K562 (cell line): Measurements from ENCODE around the gene DGLUCY. TPM values are rescaled to one million over a fixed set of nuclear protein-coding genes. Genes with fewer than 3 reads are reported as not detected.

Experiments used
- ATAC-seq: fragments of 200-7000 bp; cut with Tn5 transposase; 3 replicates; pipeline ENCODE4 v1.9.1; 2020; ENCODE audit warnings: moderate library complexity
- BruUV-seq: library from RNA; stranded (reverse); fragments of 400-500 nt; replicated peaks from 2 replicates; lab custom pipeline; 2021; lab: Mats Ljungman, UMichigan
- CTCF ChIA-PET: fragments of 300-600 bp; formaldehyde crosslinking; extraction: SDS; loops from one replicate; lab custom pipeline; 2021; ENCODE audit warnings: low intra/inter-chr PET ratio; lab: Yijun Ruan, JAX
- POLR2A ChIA-PET: fragments of 300-600, 350-650 bp; sonication (Branson Sonifier 250); formaldehyde crosslinking; extraction: SDS; loops from one replicate; lab custom pipeline; 2021; ENCODE audit warnings: antibody characterized with exemption, inconsistent platforms; lab: Yijun Ruan, JAX
- DNase-seq, 4 experiments: peaks; one replicate each; pipeline versions ENCODE4 v3.0.0 to v3.0.0-alpha.2; 2011 to 2018; ENCODE audit warnings: low spot score in 3 of 4, mixed read lengths in 3 of 4; ENCODE audit errors: extremely low read depth in 1 of 4
- FAIRE-seq: peaks from 2 replicates; lab custom pipeline; 2011; peaks lifted over from hg19 to GRCh38; lab: Jason Lieb, UNC
- H2AFZ ChIP-seq: 2 replicates; pipeline ENCODE4 v1.6.0; 2011; ENCODE audit warnings: low read depth, low read length, control low read depth, inconsistent platforms
- H3K27ac ChIP-seq: fragments of 200-600 bp; 3 replicates; pipeline ENCODE4 v1.8.0; 2011; ENCODE audit warnings: low read depth, mild to moderate bottlenecking, control low read depth, inconsistent platforms, low read length, moderate library complexity, mixed read lengths; ENCODE audit errors: extremely low read depth
- H3K27me3 ChIP-seq, 2 experiments: fragments of 300-600 bp in 1 of 2; 2 replicates in 1 of 2; 3 replicates in 1 of 2; pipeline versions ENCODE4 v1.6.0 to v1.8.0; 2011; ENCODE audit warnings: inconsistent platforms in 2 of 2, low read length in 2 of 2, mild to moderate bottlenecking in 1 of 2, mixed read lengths in 1 of 2, moderate library complexity in 1 of 2; ENCODE audit not compliant: control insufficient read depth in 2 of 2, insufficient read depth in 2 of 2
- H3K36me3 ChIP-seq: fragments of 300-600 bp; 3 replicates; pipeline ENCODE4 v1.8.0; 2011; ENCODE audit warnings: mild to moderate bottlenecking, low read length, inconsistent platforms; ENCODE audit not compliant: control insufficient read depth, insufficient read depth
- H3K4me1 ChIP-seq, 2 experiments: fragments of 200-600 bp in 1 of 2; replicated peaks in 1 of 2; 2 replicates in 1 of 2; 3 replicates in 1 of 2; pipeline versions ENCODE4 v1.5.1 to v1.8.0; 2011; ENCODE audit warnings: inconsistent platforms in 2 of 2, low read length in 2 of 2, mild to moderate bottlenecking in 1 of 2, mixed read lengths in 1 of 2, moderate library complexity in 1 of 2; ENCODE audit not compliant: control insufficient read depth in 2 of 2, insufficient read depth in 2 of 2
- H3K4me2 ChIP-seq: 2 replicates; pipeline ENCODE4 v1.6.1; 2011; ENCODE audit warnings: low read length, control low read depth, inconsistent platforms, mixed read lengths; ENCODE audit not compliant: insufficient read depth
- H3K4me3 ChIP-seq: fragments of 200-600 bp; sonication (generic), shearing (Covaris generic); 2 replicates; pipeline ENCODE4 v1.5.1; 2016; ENCODE audit warnings: control low read depth, inconsistent platforms
- H3K79me2 ChIP-seq: fragments of 200-600 bp; 3 replicates; pipeline ENCODE4 v1.8.0; 2011; ENCODE audit warnings: low read length, inconsistent platforms; ENCODE audit not compliant: control insufficient read depth, insufficient read depth
- H3K9ac ChIP-seq, 2 experiments: 2 replicates each; pipeline versions ENCODE4 v1.6.0 to v1.6.1; 2011; ENCODE audit warnings: low read depth in 2 of 2, low read length in 2 of 2, control low read depth in 1 of 2, inconsistent platforms in 1 of 2, mild to moderate bottlenecking in 1 of 2, mixed read lengths in 1 of 2; ENCODE audit not compliant: insufficient read depth in 1 of 2
- H3K9me1 ChIP-seq: one replicate; pipeline ENCODE4 v1.6.0; 2011; ENCODE audit warnings: inconsistent platforms, mild to moderate bottlenecking, low read length, moderate library complexity; ENCODE audit not compliant: control insufficient read depth, insufficient read depth
- H3K9me3 ChIP-seq: replicated peaks from 2 replicates; pipeline ENCODE4 v1.5.1; 2011; ENCODE audit warnings: low read depth, low read length, inconsistent platforms; ENCODE audit not compliant: control insufficient read depth, insufficient read depth
- H4K20me1 ChIP-seq: replicated peaks from 2 replicates; pipeline ENCODE4 v1.6.1; 2011; ENCODE audit warnings: low read length, inconsistent platforms, mixed read lengths; ENCODE audit not compliant: control insufficient read depth, insufficient read depth
- ERF ChIP-seq: fragments of 450-650 bp; formaldehyde crosslinking; IDR thresholded peaks from 2 replicates; pipeline ENCODE4 v1.4.0; 2020; ENCODE audit warnings: mild to moderate bottlenecking, mixed read lengths
- HNRNPLL ChIP-seq: fragments of 200-400 bp; formaldehyde crosslinking; IDR thresholded peaks from 2 replicates; pipeline ENCODE4 v1.6.1; 2017; ENCODE audit warnings: low read length, low read depth, mild to moderate bottlenecking; ENCODE audit not compliant: poor library complexity, severe bottlenecking
- HSF4 ChIP-seq: fragments of 250-450 bp; sonication (Bioruptor Pico); IDR thresholded peaks from 2 replicates; pipeline ENCODE4 v2.1.2; 2022; ENCODE audit warnings: mild to moderate bottlenecking, moderate library complexity, borderline replicate concordance
- NFE2 ChIP-seq: IDR thresholded peaks from 2 replicates; pipeline ENCODE4 v1.6.1; 2014; ENCODE audit warnings: antibody characterized with exemption, low read depth
- POLR2G ChIP-seq: fragments of 200-400 bp; formaldehyde crosslinking; IDR thresholded peaks from 2 replicates; pipeline ENCODE4 v1.6.1; 2017; ENCODE audit warnings: low read depth, mild to moderate bottlenecking, antibody characterized with exemption, low read length, moderate library complexity
- WGBS: fragments of 100-300 bp; shearing (Covaris generic); methylation state at CpG from one replicate; pipeline ENCODE4 v1.1.6; 2016; ENCODE audit warnings: low coverage, mixed read lengths; ENCODE audit not compliant: insufficient coverage; ENCODE audit errors: missing lambda C conversion rate; 5-methylcytosine and 5-hydroxymethylcytosine counted together
- in situ Hi-C: fragments of 300-500 bp; cut with MboI; formaldehyde crosslinking; loops from 4 replicates; pipeline ENCODE4 v1.15.0; 2018; ENCODE audit warnings: inconsistent platforms, mixed read lengths
- intact Hi-C: fragments of 100-400 bp; cut with micrococcal nuclease; formaldehyde crosslinking; loops from 2 replicates; pipeline ENCODE4 v1.14.2; 2022
- polyA plus RNA-seq, 8 experiments: library from polyadenylated mRNA; depleted of rRNA in 4 of 8; stranded (reverse) in 5 of 8; unstranded in 3 of 8; fragments of >200 nt; fragmentation: Nextera tagmentation in 2 of 8; fragmentation: Illumina TruSeq in 1 of 8; extraction: Ambion mirVana in 2 of 8; extraction: Trizol in 1 of 8; gene quantifications; 2 replicates each; pipeline versions ENCODE4 v1.2.1 to v1.2.3, GENCODE V29; 2011 to 2014; ENCODE audit warnings: inconsistent platforms in 1 of 8, missing spikeins in 1 of 8
- total RNA-seq, 7 experiments: library from RNA; depleted of rRNA in 6 of 7; stranded (reverse); fragments of >200 nt in 6 of 7; fragmentation: Illumina TruSeq in 2 of 7; extraction: Trizol in 2 of 7; gene quantifications; 2 replicates each; pipeline versions ENCODE4 v1.2.1 to v1.2.3, GENCODE V29; 2011 to 2021; ENCODE audit warnings: low replicate concordance in 1 of 7
- TF ChIP-seq, protein P1 (sequence below): IDR thresholded peaks from 2 replicates; pipeline ENCODE4 v1.6.1; 2011; ENCODE audit not compliant: insufficient read length; ENCODE audit errors: extremely low read depth
- TF ChIP-seq, protein P2 (sequence below): fragments of 250-450 bp; sonication (Bioruptor Pico); IDR thresholded peaks from 2 replicates; pipeline ENCODE4 v1.8.0; 2021; ENCODE audit warnings: moderate library complexity, mild to moderate bottlenecking, inconsistent platforms
- TF ChIP-seq, protein P3 (sequence below), 2 experiments: fragments of 200-800 bp in 1 of 2; sonication (Bioruptor generic) in 1 of 2; sonication (generic) in 1 of 2; formaldehyde crosslinking in 1 of 2; IDR thresholded peaks in 1 of 2; conservative IDR thresholded peaks in 1 of 2; 2 replicates each; pipeline versions ENCODE4 v1.5.0 to v1.6.1; 2016 to 2020; ENCODE audit warnings: missing compliant biosample characterization in 1 of 2, missing genetic modification characterization in 1 of 2, missing genetic modification reagents in 1 of 2

The DGLUCY gene
- total and polyA plus RNA-seq, 9 of the 15 experiments (the other 6 are each of a cell fraction or from before 2014, with no cell fraction given): 9.9 to 28.4 (median 21.0) TPM

DNA sequence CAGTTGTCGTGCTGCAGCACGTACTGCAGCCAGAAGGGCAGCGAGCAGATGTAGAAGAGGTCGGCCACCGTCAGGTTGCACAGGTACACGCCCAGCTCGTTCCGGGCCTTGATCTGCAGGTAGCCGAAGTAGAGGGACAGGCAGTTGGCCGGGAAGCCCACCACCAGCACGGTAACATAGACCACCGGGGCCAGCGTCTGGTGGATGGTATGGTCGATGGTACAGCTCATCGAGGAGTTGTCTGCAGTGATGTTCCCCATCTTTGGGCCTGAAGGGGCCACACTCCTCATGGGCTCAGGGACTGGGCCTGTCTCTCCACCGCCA lies 120.9 kb downstream of the DGLUCY start:
- H3K27me3 ChIP-seq: no peaks in the 10 kb centered on the region
- peaks cover 0 to 3% of the 10 kb centered on the region in 2 experiments; a peak in 2 of 5 replicates for H3K4me1 ChIP-seq
- no peak for ATAC-seq
- no peak overlapping the region for H2AFZ ChIP-seq
- ChIA-PET CTCF (no interaction called here), POLR2A (no interaction called here)
- in situ Hi-C loops: no loop called here
- H3K4me3 ChIP-seq: no peak overlapping the region
- H3K9me3 ChIP-seq: no peaks in the 10 kb centered on the region
- no TSS peak for BruUV-seq
- no peaks in the 10 kb centered on the region for H4K20me1 ChIP-seq
- no peak for DNase-seq
- no peak overlapping the region for H3K27ac ChIP-seq
- 93% methylated on average over 6 of the region's 16 CpGs for WGBS
- H3K9me1 ChIP-seq: no peaks in the 10 kb centered on the region
- no peak overlapping the region for H3K4me2 ChIP-seq
- H3K79me2 ChIP-seq: no peaks in the 10 kb centered on the region
- no peak overlapping the region for H3K9ac ChIP-seq
- TF ChIP-seq, protein P1, sequence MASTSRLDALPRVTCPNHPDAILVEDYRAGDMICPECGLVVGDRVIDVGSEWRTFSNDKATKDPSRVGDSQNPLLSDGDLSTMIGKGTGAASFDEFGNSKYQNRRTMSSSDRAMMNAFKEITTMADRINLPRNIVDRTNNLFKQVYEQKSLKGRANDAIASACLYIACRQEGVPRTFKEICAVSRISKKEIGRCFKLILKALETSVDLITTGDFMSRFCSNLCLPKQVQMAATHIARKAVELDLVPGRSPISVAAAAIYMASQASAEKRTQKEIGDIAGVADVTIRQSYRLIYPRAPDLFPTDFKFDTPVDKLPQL: no peak
- TF ChIP-seq, protein P2, sequence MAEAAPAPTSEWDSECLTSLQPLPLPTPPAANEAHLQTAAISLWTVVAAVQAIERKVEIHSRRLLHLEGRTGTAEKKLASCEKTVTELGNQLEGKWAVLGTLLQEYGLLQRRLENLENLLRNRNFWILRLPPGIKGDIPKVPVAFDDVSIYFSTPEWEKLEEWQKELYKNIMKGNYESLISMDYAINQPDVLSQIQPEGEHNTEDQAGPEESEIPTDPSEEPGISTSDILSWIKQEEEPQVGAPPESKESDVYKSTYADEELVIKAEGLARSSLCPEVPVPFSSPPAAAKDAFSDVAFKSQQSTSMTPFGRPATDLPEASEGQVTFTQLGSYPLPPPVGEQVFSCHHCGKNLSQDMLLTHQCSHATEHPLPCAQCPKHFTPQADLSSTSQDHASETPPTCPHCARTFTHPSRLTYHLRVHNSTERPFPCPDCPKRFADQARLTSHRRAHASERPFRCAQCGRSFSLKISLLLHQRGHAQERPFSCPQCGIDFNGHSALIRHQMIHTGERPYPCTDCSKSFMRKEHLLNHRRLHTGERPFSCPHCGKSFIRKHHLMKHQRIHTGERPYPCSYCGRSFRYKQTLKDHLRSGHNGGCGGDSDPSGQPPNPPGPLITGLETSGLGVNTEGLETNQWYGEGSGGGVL (CRISPR knock-in tag): no peak
- 0 out of 2 replicates have a peak, but pooled peaks have one; percentile 37 for TF ChIP-seq POLR2G
- TF ChIP-seq NFE2: no peak
- no peak for TF ChIP-seq HNRNPLL
- TF ChIP-seq ERF (CRISPR knock-in tag): no peak
- TF ChIP-seq, protein P3, sequence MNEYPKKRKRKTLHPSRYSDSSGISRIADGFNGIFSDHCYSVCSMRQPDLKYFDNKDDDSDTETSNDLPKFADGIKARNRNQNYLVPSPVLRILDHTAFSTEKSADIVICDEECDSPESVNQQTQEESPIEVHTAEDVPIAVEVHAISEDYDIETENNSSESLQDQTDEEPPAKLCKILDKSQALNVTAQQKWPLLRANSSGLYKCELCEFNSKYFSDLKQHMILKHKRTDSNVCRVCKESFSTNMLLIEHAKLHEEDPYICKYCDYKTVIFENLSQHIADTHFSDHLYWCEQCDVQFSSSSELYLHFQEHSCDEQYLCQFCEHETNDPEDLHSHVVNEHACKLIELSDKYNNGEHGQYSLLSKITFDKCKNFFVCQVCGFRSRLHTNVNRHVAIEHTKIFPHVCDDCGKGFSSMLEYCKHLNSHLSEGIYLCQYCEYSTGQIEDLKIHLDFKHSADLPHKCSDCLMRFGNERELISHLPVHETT (CRISPR knock-in tag; conservative IDR thresholded peaks at IDR 0.05 in 1 of 2, IDR thresholded peaks at IDR 0.05 in 1 of 2): no peak
- TF ChIP-seq HSF4 (CRISPR knock-in tag): no peak
- no peak for FAIRE-seq
- intact Hi-C loops: no loop called here
- H3K36me3 ChIP-seq: no peaks in the 10 kb centered on the region
